Inflammatory macrophage treated with lipopolysaccharide for 1 hour (primary cell): ENCODE measurements around the gene F13A1.
"Not testable (repeated sequence)": the region's sequence is repeated elsewhere in the genome, so short reads cannot be mapped to it uniquely, and the experiment has no call there.

Experiments
- DNase-seq, 2 donors: peaks; one replicate each; pipeline ENCODE4 v3.0.0-alpha.2; 2020 to 2022

Gene F13A1

GRCh38 chr6:6317825-6318733 lies 2.4 kb downstream of the F13A1 start:
- DNase-seq = no peak

DNA sequence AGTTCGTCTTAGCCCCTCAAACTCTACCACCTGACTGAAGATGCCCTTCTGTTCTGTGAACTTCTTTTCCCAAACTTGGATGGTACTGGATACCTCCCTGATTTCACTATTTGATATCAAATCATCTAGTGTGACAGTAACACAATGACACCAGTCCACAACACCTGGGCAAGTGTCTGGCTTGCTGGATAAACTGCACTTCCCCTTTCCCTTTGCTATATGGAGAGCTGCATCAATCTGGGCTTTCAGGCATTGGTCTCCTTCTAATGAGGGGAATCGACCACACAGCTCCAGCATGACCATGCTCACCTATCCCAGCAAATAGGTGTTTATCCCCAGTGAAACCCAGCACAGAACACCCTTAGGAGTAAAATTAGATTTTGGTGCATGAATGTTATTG lies 3.1 kb downstream of the F13A1 start:
- no peak for DNase-seq

GRCh38 chr6:6315660-6316059 lies 4.8 kb downstream of the F13A1 start:
- DNase-seq = peak; percentile 26 to 70

DNA sequence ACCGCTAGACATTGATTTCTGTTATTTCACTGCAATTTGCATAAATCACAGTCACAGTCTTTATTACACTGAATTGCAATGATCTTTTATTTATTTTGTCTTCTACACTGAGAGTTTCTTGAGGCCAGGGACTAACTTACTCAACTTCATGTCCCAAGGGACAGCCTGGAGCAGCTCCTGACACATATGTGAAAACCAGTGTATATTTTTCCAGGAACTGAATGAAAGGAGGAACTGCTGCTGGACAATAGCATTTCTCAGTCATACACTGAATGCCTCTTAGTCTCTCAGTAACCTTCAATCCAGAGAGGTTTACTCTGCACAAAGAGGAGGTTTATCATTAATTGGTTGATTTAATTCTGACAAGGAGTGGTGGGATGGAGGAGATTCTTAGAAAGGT lies 5.9 kb downstream of the F13A1 start:
- peak; percentile 26 to 42 for DNase-seq

GRCh38 chr6:6312901-6313441 lies 7.5 kb downstream of the F13A1 start:
- peak in 1 of 2 donors; percentile 23 for DNase-seq

DNA sequence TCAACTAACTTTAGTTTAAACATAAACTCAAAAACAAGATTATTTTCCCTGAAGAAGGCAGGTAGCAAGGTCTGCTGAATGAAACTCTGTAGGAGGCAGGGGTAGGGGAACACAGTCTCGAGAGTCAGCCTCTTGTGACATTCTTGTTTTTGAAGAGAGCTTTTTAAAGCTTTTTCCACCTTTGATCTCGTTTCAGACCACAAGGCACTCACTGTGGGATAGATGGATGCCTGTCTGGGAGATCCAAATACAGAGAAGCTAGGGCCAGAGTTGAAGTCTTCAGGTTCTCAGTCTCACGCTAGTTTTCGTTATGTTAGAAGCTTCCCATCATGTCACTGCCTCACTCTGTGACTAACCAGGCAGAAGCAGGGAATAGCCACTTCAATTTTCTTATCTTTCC lies 14.9 kb downstream of the F13A1 start:
- DNase-seq = no peak

GRCh38 chr6:6300383-6300782 lies 20.1 kb downstream of the F13A1 start:
- DNase-seq = not testable (repeated sequence)

DNA sequence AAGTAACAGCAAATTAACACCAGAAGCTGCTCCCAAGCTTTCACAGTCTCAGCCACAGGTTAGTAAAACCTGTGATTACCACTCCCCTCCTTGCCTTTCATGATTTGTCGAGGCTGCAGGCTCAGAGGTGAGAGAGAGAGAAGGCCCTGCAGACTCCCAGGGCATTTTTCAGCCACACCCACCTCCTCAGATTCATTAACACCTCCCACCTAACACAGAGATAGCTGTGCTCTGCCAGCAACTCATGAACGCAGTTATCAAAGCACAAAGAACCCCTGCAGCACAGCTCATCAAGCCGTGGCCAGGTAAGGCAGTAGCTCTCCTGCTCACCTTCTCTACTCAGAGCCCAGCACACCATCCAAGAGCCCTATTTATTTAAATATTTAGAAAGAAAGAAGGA lies 27.1 kb downstream of the F13A1 start:
- DNase-seq = no peak

- DNase-seq = no peak
Measured at GRCh38 chr6:6287415-6287814, 33.0 kb downstream of the F13A1 start.

DNA sequence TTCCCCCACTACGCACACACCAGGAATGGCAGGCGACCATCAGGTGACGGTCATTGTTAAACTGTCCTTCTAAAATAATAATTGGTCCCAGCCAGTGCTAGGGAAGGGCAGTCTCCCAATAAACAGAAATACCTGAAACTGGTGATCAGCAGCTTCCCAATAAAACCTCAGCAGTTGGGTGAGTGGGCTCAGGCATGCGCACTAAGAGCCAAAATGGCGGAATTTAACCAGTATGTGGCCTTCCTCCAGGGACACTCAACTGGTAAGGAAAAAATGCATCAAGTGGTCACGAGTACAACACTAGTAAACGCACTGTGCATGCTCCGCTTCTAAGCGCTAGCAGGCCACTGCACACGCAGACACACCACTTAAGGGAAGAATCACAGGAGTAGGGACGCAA lies 34.8 kb downstream of the F13A1 start:
- DNase-seq = no peak

DNA sequence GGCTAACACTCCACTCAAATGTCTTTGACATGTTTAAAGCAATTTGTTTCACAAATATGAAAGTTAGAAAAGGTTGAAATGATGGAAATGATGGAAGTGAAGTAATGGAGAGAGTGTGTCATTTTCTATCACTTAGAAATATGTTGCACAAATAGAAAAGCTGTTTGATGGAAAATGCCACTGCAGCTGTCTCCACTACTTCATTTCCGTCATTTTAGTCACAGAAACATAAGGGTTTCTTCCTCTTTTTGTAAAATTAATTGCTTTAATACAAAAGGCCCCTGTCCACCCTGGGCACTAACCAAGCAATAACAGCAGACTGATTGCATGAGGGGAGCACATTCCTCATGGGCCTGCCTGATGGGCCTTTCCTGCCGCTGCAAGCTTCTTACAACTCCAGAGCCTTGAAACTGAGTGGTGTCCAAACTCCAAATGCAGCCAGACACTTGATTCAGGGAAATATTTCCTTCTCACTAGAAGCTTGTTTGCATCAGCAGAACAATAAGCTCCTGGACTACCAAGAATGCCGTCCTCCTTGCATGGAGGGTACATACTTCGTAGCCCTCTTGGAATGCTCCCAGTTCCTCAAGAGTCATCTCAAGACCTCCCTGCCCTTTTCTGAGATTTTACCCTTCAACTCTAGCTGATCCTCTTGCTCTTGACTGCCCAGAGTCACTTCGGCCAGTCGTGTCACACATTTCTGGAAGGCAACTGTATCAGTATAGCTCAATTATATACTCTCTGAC lies 36.1 kb downstream of the F13A1 start:
- DNase-seq = peak; percentile 4 to 13

- DNase-seq = no peak
Measured at GRCh38 chr6:6283746-6284145, 36.7 kb downstream of the F13A1 start.

GRCh38 chr6:6282716-6283115 lies 37.7 kb downstream of the F13A1 start:
- DNase-seq = no peak

DNA sequence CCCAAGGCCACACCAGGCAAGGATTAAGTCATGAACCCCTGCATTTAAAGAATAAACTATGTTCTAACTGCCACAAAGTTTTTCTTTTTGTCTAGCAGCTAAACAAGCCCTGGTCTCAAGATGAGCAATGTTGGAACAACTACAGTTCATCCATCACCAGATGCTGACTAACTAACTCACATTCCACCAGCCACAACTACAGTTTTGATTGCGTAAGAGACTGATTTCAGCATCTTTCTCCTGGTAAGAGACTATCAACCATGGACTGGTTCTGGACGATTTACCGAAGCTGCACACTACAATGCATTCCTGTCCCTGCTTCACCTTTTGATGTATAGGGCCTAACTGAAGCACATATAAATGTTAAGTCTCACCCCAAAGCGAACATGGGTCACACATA lies 43.0 kb downstream of the F13A1 start:
- DNase-seq = peak; percentile 57 to 67

GRCh38 chr6:6270948-6271535 lies 49.4 kb downstream of the F13A1 start:
- DNase-seq = peak; percentile 40 to 48

GRCh38 chr6:6260196-6260722 lies 60.2 kb downstream of the F13A1 start:
- DNase-seq = no peak

DNA sequence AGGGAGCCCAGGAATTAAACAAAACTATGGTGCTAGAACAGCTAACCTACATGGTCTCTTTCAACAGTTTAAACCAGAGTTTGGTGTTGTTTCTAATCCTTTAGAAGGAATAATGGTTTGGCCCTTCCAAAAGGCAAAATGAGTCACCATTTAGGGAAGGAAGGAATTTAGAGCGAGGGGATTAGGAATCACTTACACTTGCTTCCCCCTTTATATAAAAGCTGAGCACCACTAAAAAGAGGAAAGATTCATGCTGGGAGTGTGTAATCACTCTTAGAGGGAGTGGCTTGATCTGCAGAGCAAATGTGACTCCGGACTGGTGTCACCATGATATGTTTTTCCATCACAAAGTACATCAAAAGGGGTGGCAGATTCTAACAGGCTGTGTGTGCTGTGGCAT lies 63.6 kb downstream of the F13A1 start:
- peak; percentile 9 to 14 for DNase-seq

DNA sequence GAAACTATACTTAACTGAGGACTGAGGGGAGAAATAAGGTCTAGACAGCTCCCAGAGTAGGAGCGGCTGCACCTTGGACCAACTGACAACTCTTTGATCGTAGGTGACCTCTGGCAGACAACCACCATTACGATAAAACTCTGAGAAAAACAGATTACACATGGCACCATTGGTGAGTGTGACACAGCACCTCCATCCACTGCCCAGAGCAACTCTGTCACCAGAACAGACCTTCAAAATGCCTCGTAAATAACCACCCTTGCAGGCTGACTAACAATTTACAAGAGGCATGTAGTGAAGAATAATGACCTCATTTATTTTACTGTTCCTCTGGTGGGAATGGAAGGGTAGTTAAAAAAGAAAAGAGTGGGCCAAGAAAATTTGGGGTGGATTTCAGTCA lies 64.2 kb downstream of the F13A1 start:
- no peak for DNase-seq

DNA sequence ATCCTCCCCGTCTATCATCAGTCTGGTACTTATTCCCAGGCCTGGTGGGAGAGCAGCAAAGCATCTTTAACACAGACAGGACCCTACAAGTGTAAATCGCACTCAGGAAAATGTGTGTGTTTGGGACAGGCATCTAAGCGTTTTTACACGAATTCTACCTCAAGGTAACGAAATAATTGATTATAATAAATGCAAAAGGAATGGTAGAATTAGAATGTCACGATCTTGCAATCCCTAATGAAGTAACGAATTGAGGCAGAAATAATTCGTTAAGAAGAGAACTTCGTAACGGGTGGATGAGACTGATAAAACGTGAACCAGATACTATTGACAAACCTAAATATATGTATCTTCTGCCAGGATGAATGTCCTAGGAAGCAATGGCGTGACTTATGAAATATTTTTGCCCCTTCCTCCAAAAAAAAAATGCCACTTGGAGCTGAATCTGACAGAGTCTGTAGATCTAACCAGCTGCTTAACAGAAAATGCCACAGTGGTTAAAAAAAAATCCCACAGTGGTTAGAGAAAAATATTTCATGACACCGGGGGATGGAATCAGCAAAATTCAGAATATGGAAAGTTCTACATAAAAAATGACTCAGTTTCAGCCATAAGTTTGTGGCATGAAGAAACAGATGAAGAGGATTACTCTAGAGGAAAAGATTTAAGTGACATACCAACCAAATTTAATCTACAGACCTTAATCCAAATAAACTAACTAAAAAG lies 68.7 kb downstream of the F13A1 start:
- no peak for DNase-seq

- no peak for DNase-seq
Measured at GRCh38 chr6:6248651-6249050, 71.8 kb downstream of the F13A1 start.

DNA sequence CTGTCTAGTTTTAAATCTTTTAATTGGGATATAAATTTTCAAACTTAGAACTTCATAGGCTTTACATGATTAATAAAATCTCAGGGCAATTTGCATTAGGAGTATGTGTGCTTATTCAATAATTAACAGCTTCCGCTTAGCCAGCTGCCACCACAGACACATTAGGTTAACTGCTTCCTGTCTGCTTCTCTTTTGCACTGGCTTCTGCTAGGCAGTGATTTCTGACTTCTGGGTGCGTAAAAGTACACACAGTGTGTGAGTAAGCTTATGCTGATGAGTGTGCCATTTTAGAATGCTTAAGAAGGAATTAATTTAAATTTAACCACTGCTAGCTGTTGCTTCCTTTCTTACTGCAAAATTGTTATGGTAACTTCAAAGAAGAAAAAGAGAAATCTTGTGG lies 73.9 kb downstream of the F13A1 start:
- no peak for DNase-seq

GRCh38 chr6:6244624-6245023 lies 75.8 kb downstream of the F13A1 start:
- DNase-seq = no peak

- DNase-seq = no peak
Measured at GRCh38 chr6:6243846-6244245, 76.6 kb downstream of the F13A1 start.
